Endothelial cell (in vitro differentiated cells): ENCODE data around the gene ALK. TPM values are rescaled to one million over a fixed set of nuclear protein-coding genes. Genes with fewer than 3 reads are reported as not detected.

ENCODE experiments used
- DNase-seq: peaks from one replicate; pipeline ENCODE4 v3.0.0; 2021; ENCODE audit warnings: low spot score
- H3K27ac Mint-ChIP-seq: one replicate; pipeline ENCODE4 v1.8.0; 2021; ENCODE audit warnings: mixed read lengths, inconsistent platforms; ENCODE audit not compliant: unreplicated experiment
- H3K27me3 Mint-ChIP-seq: one replicate; pipeline ENCODE4 v1.8.0; 2021; ENCODE audit warnings: mild to moderate bottlenecking, moderate library complexity, mixed read lengths, inconsistent platforms; ENCODE audit not compliant: unreplicated experiment
- H3K36me3 Mint-ChIP-seq: one replicate; pipeline ENCODE4 v1.8.0; 2021; ENCODE audit warnings: mild to moderate bottlenecking, low read depth, mixed read lengths, inconsistent platforms; ENCODE audit not compliant: unreplicated experiment
- H3K4me1 Mint-ChIP-seq: one replicate; pipeline ENCODE4 v1.8.0; 2021; ENCODE audit warnings: mild to moderate bottlenecking, mixed read lengths, inconsistent platforms; ENCODE audit not compliant: unreplicated experiment
- H3K4me3 Mint-ChIP-seq: one replicate; pipeline ENCODE4 v1.8.0; 2021; ENCODE audit warnings: mild to moderate bottlenecking, mixed read lengths, inconsistent platforms; ENCODE audit not compliant: unreplicated experiment
- H3K9me3 Mint-ChIP-seq: one replicate; pipeline ENCODE4 v1.8.0; 2021; ENCODE audit warnings: mixed read lengths, inconsistent platforms; ENCODE audit not compliant: unreplicated experiment
- CTCF ChIP-seq: fragments of 200-600 bp; sonication (generic); IDR thresholded peaks from one replicate; pipeline ENCODE4 v1.5.0; 2021; ENCODE audit warnings: antibody characterized with exemption; ENCODE audit not compliant: unreplicated experiment
- total RNA-seq: library from RNA; stranded (reverse); fragmentation: NEBNext Ultra II Directional; extraction: Animal tissue kit (Norgen Biotek cat#: 25700); gene quantifications from one replicate; pipeline ENCODE4 v1.2.1, GENCODE V29; 2021; ENCODE audit not compliant: unreplicated experiment

The ALK gene
- total RNA-seq, 1 donor from 2014 or later = 0.05 TPM

GRCh38 chr2:29374823-29375222, 546.6 kb downstream of the ALK start:
- no peak for DNase-seq
- H3K4me1 Mint-ChIP-seq = peaks cover 5% of the 10 kb centered on the region

GRCh38 chr2:29373870-29374269, 547.5 kb downstream of the ALK start:
- Mint-ChIP-seq H3K4me3 (no peak overlapping the region), H3K27me3 (peaks cover 2% of the 10 kb centered on the region), H3K36me3 (no peaks in the 10 kb centered on the region), H3K9me3 (no peaks in the 10 kb centered on the region), H3K4me1 (no peaks in the 10 kb centered on the region), H3K27ac (no peak overlapping the region)
- TF ChIP-seq CTCF = no peak
- DNase-seq = no peak

More at GRCh38 chr2:29374823-29375222, 546.6 kb downstream of the ALK start:
- H3K36me3 Mint-ChIP-seq = no peaks in the 10 kb centered on the region
- H3K27me3 Mint-ChIP-seq = no peaks in the 10 kb centered on the region
- TF ChIP-seq CTCF = no peak
- H3K4me3 Mint-ChIP-seq = no peak overlapping the region
- H3K9me3 Mint-ChIP-seq = no peaks in the 10 kb centered on the region
- no peak overlapping the region for H3K27ac Mint-ChIP-seq

- Mint-ChIP-seq H3K27ac (no peak overlapping the region), H3K36me3 (no peaks in the 10 kb centered on the region), H3K4me1 (peaks cover 2% of the 10 kb centered on the region), H3K27me3 (peaks cover 2% of the 10 kb centered on the region), H3K4me3 (no peak overlapping the region), H3K9me3 (no peaks in the 10 kb centered on the region)
- DNase-seq = no peak
- no peak for TF ChIP-seq CTCF
Observed at GRCh38 chr2:29372185-29372584, 549.2 kb downstream of the ALK start.

GRCh38 chr2:29370581-29371125, 550.7 kb downstream of the ALK start:
- no peak for DNase-seq
- TF ChIP-seq CTCF = no peak
- Mint-ChIP-seq H3K4me3 (no peak overlapping the region), H3K9me3 (no peaks in the 10 kb centered on the region), H3K27me3 (peaks cover 2% of the 10 kb centered on the region), H3K27ac (no peak overlapping the region), H3K4me1 (peaks cover 2% of the 10 kb centered on the region), H3K36me3 (no peaks in the 10 kb centered on the region)

GRCh38 chr2:29370173-29370572, 551.2 kb downstream of the ALK start:
- Mint-ChIP-seq H3K4me3 (no peak overlapping the region), H3K27me3 (peaks cover 2% of the 10 kb centered on the region), H3K27ac (no peak overlapping the region), H3K4me1 (peaks cover 2% of the 10 kb centered on the region), H3K9me3 (no peaks in the 10 kb centered on the region), H3K36me3 (no peaks in the 10 kb centered on the region)
- DNase-seq = no peak
- no peak for TF ChIP-seq CTCF
